ENCODE data around the gene NTM. TPM values are rescaled to one million over a fixed set of nuclear protein-coding genes. Genes with fewer than 3 reads are reported as not detected.

Gene NTM
- total and polyA plus RNA-seq, 2 donors (not counting 1 experiment from before 2014, with no cell fraction given), result 12.3 to 28.6 TPM

- Histone ChIP-seq H3K27ac (ENCODE audit: insufficient read depth, low read length) (no peak overlapping the region), H3K9ac (ENCODE audit: insufficient read depth, low read length) (no peak overlapping the region), H2AFZ (ENCODE audit: low read length) (no peak overlapping the region), H3K4me1 (ENCODE audit: control insufficient read depth, extremely low read depth, insufficient read depth, low read length) (no peaks in the 10 kb centered on the region), H3K27me3 (ENCODE audit: control insufficient read depth, insufficient read depth, low read length) (no peaks in the 10 kb centered on the region), H4K20me1 (ENCODE audit: control insufficient read depth, extremely low read depth, insufficient read depth, low read length) (no peaks in the 10 kb centered on the region), H3K4me2 (ENCODE audit: extremely low read depth, insufficient read depth, low read length) (no peak overlapping the region), H3K79me2 (ENCODE audit: control insufficient read depth, insufficient read depth, low read length) (no peaks in the 10 kb centered on the region), H3K36me3 (ENCODE audit: control insufficient read depth, insufficient read depth, low read length) (no peaks in the 10 kb centered on the region), H3K4me3 (replicated peaks in 1 of 4; ENCODE audit: control extremely low read depth in 1 of 4, insufficient read depth in 1 of 4, low read depth in 3 of 4, low read length in 4 of 4) (no peak overlapping the region), H3K9me3 (ENCODE audit: control insufficient read depth, insufficient read depth, low read depth, low read length) (no peaks in the 10 kb centered on the region)
- no peak for TF ChIP-seq CTCF (conservative IDR thresholded peaks at IDR 0.05 in 1 of 2, IDR thresholded peaks at IDR 0.05 in 1 of 2; ENCODE audit: low read depth in 1 of 2, low read length in 2 of 2)
- no peak for TF ChIP-seq EZH2 (IDR thresholded peaks at IDR 0.05; ENCODE audit: low read length, missing control alignments)
- peak in 1 of 2 donors; percentile 59 for DNase-seq (ENCODE audit: low read depth in 2 of 2)
These were observed 817.4 kb downstream of the NTM start for GRCh38 chr11:132187814-132188213.

- Histone ChIP-seq H3K9ac (ENCODE audit: insufficient read depth, low read length) (no peak overlapping the region), H3K4me3 (replicated peaks in 1 of 4; ENCODE audit: control extremely low read depth in 1 of 4, insufficient read depth in 1 of 4, low read depth in 3 of 4, low read length in 4 of 4) (no peak overlapping the region), H3K4me1 (ENCODE audit: control insufficient read depth, extremely low read depth, insufficient read depth, low read length) (no peaks in the 10 kb centered on the region), H3K36me3 (ENCODE audit: control insufficient read depth, insufficient read depth, low read length) (no peaks in the 10 kb centered on the region), H2AFZ (ENCODE audit: low read length) (no peak overlapping the region), H3K27me3 (ENCODE audit: control insufficient read depth, insufficient read depth, low read length) (no peaks in the 10 kb centered on the region), H3K9me3 (ENCODE audit: control insufficient read depth, insufficient read depth, low read depth, low read length) (no peaks in the 10 kb centered on the region), H3K4me2 (ENCODE audit: extremely low read depth, insufficient read depth, low read length) (no peak overlapping the region), H4K20me1 (ENCODE audit: control insufficient read depth, extremely low read depth, insufficient read depth, low read length) (no peaks in the 10 kb centered on the region), H3K27ac (ENCODE audit: insufficient read depth, low read length) (no peak overlapping the region), H3K79me2 (ENCODE audit: control insufficient read depth, insufficient read depth, low read length) (no peaks in the 10 kb centered on the region)
- TF ChIP-seq CTCF (conservative IDR thresholded peaks at IDR 0.05 in 1 of 2, IDR thresholded peaks at IDR 0.05 in 1 of 2; ENCODE audit: low read depth in 1 of 2, low read length in 2 of 2) (no peak), EZH2 (IDR thresholded peaks at IDR 0.05; ENCODE audit: low read length, missing control alignments) (no peak)
- DNase-seq (ENCODE audit: low read depth in 2 of 2), result no peak
These were observed 826.5 kb downstream of the NTM start for GRCh38 chr11:132196928-132197327.

- no peak overlapping the region for H3K4me2 ChIP-seq (ENCODE audit: extremely low read depth, insufficient read depth, low read length)
- TF ChIP-seq EZH2 (IDR thresholded peaks at IDR 0.05; ENCODE audit: low read length, missing control alignments) (no peak), CTCF (conservative IDR thresholded peaks at IDR 0.05 in 1 of 2, IDR thresholded peaks at IDR 0.05 in 1 of 2; ENCODE audit: low read depth in 1 of 2, low read length in 2 of 2) (no peak)
- H3K9ac ChIP-seq (ENCODE audit: insufficient read depth, low read length), result no peak overlapping the region
- no peaks in the 10 kb centered on the region for H4K20me1 ChIP-seq (ENCODE audit: control insufficient read depth, extremely low read depth, insufficient read depth, low read length)
- no peaks in the 10 kb centered on the region for H3K36me3 ChIP-seq (ENCODE audit: control insufficient read depth, insufficient read depth, low read length)
- H3K27me3 ChIP-seq (ENCODE audit: control insufficient read depth, insufficient read depth, low read length), result no peaks in the 10 kb centered on the region
- no peak overlapping the region for H3K4me3 ChIP-seq (replicated peaks in 1 of 4; ENCODE audit: control extremely low read depth in 1 of 4, insufficient read depth in 1 of 4, low read depth in 3 of 4, low read length in 4 of 4)
- no peaks in the 10 kb centered on the region for H3K79me2 ChIP-seq (ENCODE audit: control insufficient read depth, insufficient read depth, low read length)
- no peak for DNase-seq (ENCODE audit: low read depth in 2 of 2)
- no peaks in the 10 kb centered on the region for H3K9me3 ChIP-seq (ENCODE audit: control insufficient read depth, insufficient read depth, low read depth, low read length)
- no peak overlapping the region for H3K27ac ChIP-seq (ENCODE audit: insufficient read depth, low read length)
- H3K4me1 ChIP-seq (ENCODE audit: control insufficient read depth, extremely low read depth, insufficient read depth, low read length), result no peaks in the 10 kb centered on the region
- no peak overlapping the region for H2AFZ ChIP-seq (ENCODE audit: low read length)
These were observed 830.0 kb downstream of the NTM start for GRCh38 chr11:132200353-132200936.
